GM19397 (cell line): Measurements from ENCODE around the gene RBM46.
"Not testable (repeated sequence)": the region's sequence is repeated elsewhere in the genome, so short reads cannot be mapped to it uniquely, and the experiment has no call there.

Experiments used
- ATAC-seq: cut with Tn5 transposase; IDR thresholded peaks from one replicate; pipeline ENCODE4 v1.9.1; 2021; ENCODE audit warnings: mild to moderate bottlenecking, moderate library complexity; ENCODE audit not compliant: unreplicated experiment

RBM46 gene

DNA sequence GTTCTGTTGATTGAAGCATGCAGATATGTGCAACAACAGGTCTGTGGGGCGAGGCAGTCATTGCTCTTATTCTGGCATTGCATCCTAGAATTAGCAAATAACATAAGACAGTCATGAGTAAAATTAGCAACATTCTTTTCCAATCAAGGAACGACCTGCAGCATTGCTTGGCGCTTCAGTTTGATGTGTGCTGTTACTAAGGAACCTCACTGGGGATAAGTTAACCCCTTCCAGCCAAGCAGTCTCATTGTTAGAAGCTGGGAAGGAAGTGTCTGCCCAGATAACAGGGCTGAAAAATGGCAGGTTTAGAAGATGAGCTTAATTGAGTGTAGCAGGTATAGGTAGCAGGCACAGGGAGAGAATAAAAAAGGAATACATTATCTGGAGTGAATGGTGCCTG lies 55.4 kb downstream of the RBM46 start:
- no peak for ATAC-seq

- ATAC-seq: no peak
Observed at GRCh38 chr4:154838155-154838554, 57.1 kb downstream of the RBM46 start.

DNA sequence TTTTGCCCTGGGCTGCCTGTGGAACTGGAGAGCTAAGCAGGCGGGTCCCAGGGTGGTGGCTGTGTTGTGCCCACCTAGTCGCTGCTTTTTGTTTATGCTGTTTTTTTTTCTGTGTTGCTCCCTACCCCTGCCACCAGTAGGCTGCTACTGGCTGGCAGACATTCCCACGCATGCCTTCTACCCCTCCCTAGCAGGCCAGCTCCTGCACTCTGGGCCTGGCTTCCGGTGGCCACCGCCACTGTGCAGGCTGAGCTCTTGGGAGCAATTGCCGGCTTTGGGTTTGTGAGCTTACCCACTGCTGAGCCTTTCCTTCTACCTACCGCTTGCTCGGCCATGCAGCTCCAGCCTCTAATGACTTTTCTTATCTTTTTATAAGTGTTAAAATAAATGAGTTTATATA lies 57.6 kb downstream of the RBM46 start:
- no peak for ATAC-seq

- no peak for ATAC-seq
Observed at GRCh38 chr4:154854362-154854761, 73.3 kb downstream of the RBM46 start.

DNA sequence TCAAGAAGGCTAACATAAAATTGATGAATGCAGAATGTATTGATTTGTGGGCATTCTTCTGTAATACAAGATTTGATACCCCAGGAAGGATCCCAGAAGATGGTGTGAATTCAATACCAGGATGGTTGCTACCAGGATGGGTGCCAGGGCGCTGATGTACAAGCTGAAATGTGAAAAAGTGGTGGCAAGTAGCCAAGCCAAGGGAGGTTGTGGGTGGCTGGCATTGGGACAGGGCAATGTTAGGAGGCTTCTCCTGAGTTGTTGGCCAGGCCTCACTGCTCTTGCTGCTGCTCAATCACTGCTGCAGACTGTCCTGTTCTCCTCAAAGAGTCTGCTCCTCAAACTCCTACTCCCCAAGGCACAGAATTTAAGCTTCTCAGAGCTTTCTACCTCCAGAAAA lies 77.1 kb downstream of the RBM46 start:
- no peak for ATAC-seq

- no peak for ATAC-seq
Observed at GRCh38 chr4:154868414-154869194, 87.5 kb downstream of the RBM46 start.

GRCh38 chr4:154869301-154869700 lies 88.2 kb downstream of the RBM46 start:
- ATAC-seq: no peak

GRCh38 chr4:154872198-154872597 lies 91.1 kb downstream of the RBM46 start:
- no peak for ATAC-seq

DNA sequence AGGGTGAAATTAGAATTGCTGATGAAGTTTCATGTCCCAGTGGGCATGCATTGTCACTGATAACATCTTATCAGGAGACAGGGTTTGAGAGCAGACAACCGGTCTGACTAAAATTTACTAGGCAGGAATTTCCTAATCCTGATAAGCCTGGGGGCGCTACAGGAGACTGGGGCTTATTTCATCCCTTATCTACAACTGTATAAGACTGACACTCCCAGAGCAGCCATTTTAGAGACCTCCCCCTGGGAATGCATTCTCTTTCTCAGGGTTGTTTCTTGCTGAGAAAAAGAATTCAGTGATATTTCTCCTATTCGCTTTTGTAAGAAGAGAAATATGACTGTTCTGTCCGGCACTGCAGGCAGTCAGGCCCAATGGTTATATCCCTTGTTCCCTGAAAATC lies 93.0 kb downstream of the RBM46 start:
- not testable (repeated sequence) for ATAC-seq

- ATAC-seq: no peak
Observed at GRCh38 chr4:154877110-154877760, 96.2 kb downstream of the RBM46 start.
